ENCODE results near the gene RECQL5. TPM values are rescaled to one million over a fixed set of nuclear protein-coding genes. Genes with fewer than 3 reads are reported as not detected.

RECQL5 gene
- total RNA-seq, 1 experiment from 2014 or later, result 36.3 TPM

- DNase-seq (ENCODE audit: unreplicated experiment), result no peak
- no peak overlapping the region for H3K27ac Mint-ChIP-seq (ENCODE audit: low read depth, unreplicated experiment)
- H3K4me1 Mint-ChIP-seq (ENCODE audit: insufficient read depth, unreplicated experiment), result peaks cover 10% of the 10 kb centered on the region
Observed at GRCh38 chr17:75636381-75637142, 30.4 kb downstream of the RECQL5 start.

GRCh38 chr17:75635610-75636202, 31.2 kb downstream of the RECQL5 start:
- no peaks in the 10 kb centered on the region for H3K27me3 Mint-ChIP-seq (ENCODE audit: insufficient read depth, unreplicated experiment)
- BruUV-seq (replicated peaks), result no TSS peak
- DNase-seq (ENCODE audit: unreplicated experiment), result no peak
- TF ChIP-seq, protein P1, sequence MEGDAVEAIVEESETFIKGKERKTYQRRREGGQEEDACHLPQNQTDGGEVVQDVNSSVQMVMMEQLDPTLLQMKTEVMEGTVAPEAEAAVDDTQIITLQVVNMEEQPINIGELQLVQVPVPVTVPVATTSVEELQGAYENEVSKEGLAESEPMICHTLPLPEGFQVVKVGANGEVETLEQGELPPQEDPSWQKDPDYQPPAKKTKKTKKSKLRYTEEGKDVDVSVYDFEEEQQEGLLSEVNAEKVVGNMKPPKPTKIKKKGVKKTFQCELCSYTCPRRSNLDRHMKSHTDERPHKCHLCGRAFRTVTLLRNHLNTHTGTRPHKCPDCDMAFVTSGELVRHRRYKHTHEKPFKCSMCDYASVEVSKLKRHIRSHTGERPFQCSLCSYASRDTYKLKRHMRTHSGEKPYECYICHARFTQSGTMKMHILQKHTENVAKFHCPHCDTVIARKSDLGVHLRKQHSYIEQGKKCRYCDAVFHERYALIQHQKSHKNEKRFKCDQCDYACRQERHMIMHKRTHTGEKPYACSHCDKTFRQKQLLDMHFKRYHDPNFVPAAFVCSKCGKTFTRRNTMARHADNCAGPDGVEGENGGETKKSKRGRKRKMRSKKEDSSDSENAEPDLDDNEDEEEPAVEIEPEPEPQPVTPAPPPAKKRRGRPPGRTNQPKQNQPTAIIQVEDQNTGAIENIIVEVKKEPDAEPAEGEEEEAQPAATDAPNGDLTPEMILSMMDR (IDR thresholded peaks at IDR 0.05; ENCODE audit: unreplicated experiment), result no peak
- ChIA-PET CTCF (interaction anchor here (0.8 to 3.9 kb wide), 6 partner anchors 10 to 267 kb away, joined by 3 to 75 read pairs (median 5); a partner anchor contains a TSS), POLR2A (interaction anchor here (1.2 kb wide), 1 partner anchor 14 kb away, joined by 4 read pairs; no protein-coding TSS in a partner anchor)
- H3K4me3 Mint-ChIP-seq (ENCODE audit: unreplicated experiment), result no peak overlapping the region
- peaks cover 14% of the 10 kb centered on the region for H3K36me3 Mint-ChIP-seq (ENCODE audit: insufficient read depth, unreplicated experiment)
- intact Hi-C loops (cut with micrococcal nuclease), result loop anchor here (10.0 kb wide), 1 partner anchor 211 kb away; no protein-coding TSS in a partner anchor
- H3K4me1 Mint-ChIP-seq (ENCODE audit: insufficient read depth, unreplicated experiment), result peaks cover 10% of the 10 kb centered on the region
- H3K9me3 Mint-ChIP-seq (ENCODE audit: unreplicated experiment), result no peaks in the 10 kb centered on the region
- H3K27ac Mint-ChIP-seq (ENCODE audit: low read depth, unreplicated experiment), result no peak overlapping the region

More at GRCh38 chr17:75636381-75637142, 30.4 kb downstream of the RECQL5 start:
- H3K9me3 Mint-ChIP-seq (ENCODE audit: unreplicated experiment), result no peaks in the 10 kb centered on the region
- intact Hi-C loops (cut with micrococcal nuclease), result loop anchor here (10.0 kb wide), 1 partner anchor 212 kb away; no protein-coding TSS in a partner anchor
- TF ChIP-seq, protein P1 (IDR thresholded peaks at IDR 0.05; ENCODE audit: unreplicated experiment), result no peak
- H3K36me3 Mint-ChIP-seq (ENCODE audit: insufficient read depth, unreplicated experiment), result peaks cover 7% of the 10 kb centered on the region
- POLR2A ChIA-PET, result interaction anchor here (1.2 kb wide), 1 partner anchor 15 kb away, joined by 4 read pairs; no protein-coding TSS in a partner anchor
- BruUV-seq (replicated peaks), result no TSS peak
- CTCF ChIA-PET, result interaction anchor here (0.6 to 1.6 kb wide), 6 partner anchors 9 to 111 kb away, joined by 3 to 7 read pairs (median 4); no protein-coding TSS in a partner anchor
- no peak overlapping the region for H3K4me3 Mint-ChIP-seq (ENCODE audit: unreplicated experiment)
- H3K27me3 Mint-ChIP-seq (ENCODE audit: insufficient read depth, unreplicated experiment), result no peaks in the 10 kb centered on the region

GRCh38 chr17:75634754-75635609, 32.0 kb downstream of the RECQL5 start:
- intact Hi-C loops (cut with micrococcal nuclease), result loop anchor here (10.0 kb wide), 1 partner anchor 210 kb away; no protein-coding TSS in a partner anchor
- H3K36me3 Mint-ChIP-seq (ENCODE audit: insufficient read depth, unreplicated experiment), result peaks cover 19% of the 10 kb centered on the region
- ChIA-PET POLR2A (interaction anchor here (0.6 to 2.7 kb wide), 3 partner anchors 11 to 33 kb away, joined by 3 to 15 read pairs (median 13); no protein-coding TSS in a partner anchor), CTCF (interaction anchor here (0.6 to 3.9 kb wide), 8 partner anchors 11 to 268 kb away, joined by 3 to 75 read pairs (median 15); a partner anchor contains a TSS)
- DNase-seq (ENCODE audit: unreplicated experiment), result no peak
- H3K27me3 Mint-ChIP-seq (ENCODE audit: insufficient read depth, unreplicated experiment), result no peaks in the 10 kb centered on the region
- TF ChIP-seq, protein P1 (IDR thresholded peaks at IDR 0.05; ENCODE audit: unreplicated experiment), result no peak
- no peak overlapping the region for H3K4me3 Mint-ChIP-seq (ENCODE audit: unreplicated experiment)
- no peak overlapping the region for H3K27ac Mint-ChIP-seq (ENCODE audit: low read depth, unreplicated experiment)
- no TSS peak for BruUV-seq (replicated peaks)
- no peaks in the 10 kb centered on the region for H3K9me3 Mint-ChIP-seq (ENCODE audit: unreplicated experiment)
- H3K4me1 Mint-ChIP-seq (ENCODE audit: insufficient read depth, unreplicated experiment), result peaks cover 10% of the 10 kb centered on the region
